Common myeloid progenitor, CD34-positive (primary cell): ENCODE data around the gene GABBR2.

Experiments
- CTCF ChIA-PET: fragments of 350-600 bp; sonication (Branson Sonifier 250); formaldehyde crosslinking; loops from one replicate; lab custom pipeline; 2021; ENCODE audit warnings: antibody characterized with exemption; lab: Charles Lee
- POLR2A ChIA-PET: fragments of 350-600 bp; sonication (Branson Sonifier 250); formaldehyde crosslinking; loops from one replicate; lab custom pipeline; 2021; ENCODE audit warnings: antibody characterized with exemption; lab: Charles Lee
- DNase-seq, 3 donors: peaks; one replicate each; pipeline versions ENCODE4 v3.0.0 to v3.0.0-alpha.2; 2013
- H3K27ac ChIP-seq, 2 experiments: 1 replicate in 1 of 2; 2 replicates in 1 of 2; pipeline ENCODE4 v1.7.0; 2013; ENCODE audit warnings: inconsistent platforms in 2 of 2, low read length in 2 of 2, mild to moderate bottlenecking in 2 of 2, low read depth in 1 of 2, moderate library complexity in 1 of 2; ENCODE audit not compliant: severe bottlenecking in 2 of 2, insufficient read depth in 1 of 2, poor library complexity in 1 of 2
- H3K27me3 ChIP-seq, 5 experiments: replicated peaks in 2 of 5; 1 replicate in 3 of 5; 2 replicates in 2 of 5; pipeline versions ENCODE4 v1.6.1 to v1.7.0; 2013; ENCODE audit warnings: low read length in 4 of 5, mild to moderate bottlenecking in 2 of 5, moderate library complexity in 2 of 5, inconsistent platforms in 1 of 5; ENCODE audit not compliant: insufficient read depth in 5 of 5, control insufficient read depth in 4 of 5
- H3K36me3 ChIP-seq, 4 experiments: 1 replicate in 2 of 4; 2 replicates in 2 of 4; pipeline versions ENCODE4 v1.6.1 to v1.7.0; 2013; ENCODE audit warnings: low read length in 3 of 4, control low read depth in 1 of 4, mild to moderate bottlenecking in 1 of 4; ENCODE audit not compliant: control insufficient read depth in 4 of 4, insufficient read depth in 4 of 4
- H3K4me1 ChIP-seq, 4 experiments: 1 replicate in 3 of 4; 2 replicates in 1 of 4; pipeline versions ENCODE4 v1.6.1 to v1.7.1; 2013; ENCODE audit warnings: low read length in 3 of 4, mild to moderate bottlenecking in 3 of 4, control low read depth in 1 of 4, inconsistent platforms in 1 of 4, moderate library complexity in 1 of 4; ENCODE audit not compliant: control insufficient read depth in 4 of 4, insufficient read depth in 4 of 4; ENCODE audit errors: control extremely low read depth in 1 of 4
- H3K4me3 ChIP-seq, 7 experiments: 1 replicate in 4 of 7; 2 replicates in 3 of 7; pipeline versions ENCODE4 v1.5.1 to v1.7.0; 2013; ENCODE audit warnings: mild to moderate bottlenecking in 7 of 7, low read length in 6 of 7, moderate library complexity in 6 of 7, inconsistent platforms in 2 of 7, low read depth in 2 of 7, control low read depth in 1 of 7; ENCODE audit not compliant: insufficient read depth in 4 of 7, control insufficient read depth in 1 of 7; ENCODE audit errors: extremely low read depth in 1 of 7
- H3K9me3 ChIP-seq, 5 experiments: 1 replicate in 4 of 5; 2 replicates in 1 of 5; pipeline versions ENCODE4 v1.6.1 to v1.7.1; 2013; ENCODE audit warnings: low read length in 4 of 5, mild to moderate bottlenecking in 2 of 5, inconsistent platforms in 1 of 5, low read depth in 1 of 5, moderate library complexity in 1 of 5; ENCODE audit not compliant: control insufficient read depth in 4 of 5, insufficient read depth in 2 of 5; ENCODE audit errors: control extremely low read depth in 1 of 5
- WGBS: methylation state at CpG from one replicate; pipeline ENCODE4 v1.1.5; 2013; ENCODE audit not compliant: insufficient coverage; 5-methylcytosine and 5-hydroxymethylcytosine counted together

Gene GABBR2

DNA sequence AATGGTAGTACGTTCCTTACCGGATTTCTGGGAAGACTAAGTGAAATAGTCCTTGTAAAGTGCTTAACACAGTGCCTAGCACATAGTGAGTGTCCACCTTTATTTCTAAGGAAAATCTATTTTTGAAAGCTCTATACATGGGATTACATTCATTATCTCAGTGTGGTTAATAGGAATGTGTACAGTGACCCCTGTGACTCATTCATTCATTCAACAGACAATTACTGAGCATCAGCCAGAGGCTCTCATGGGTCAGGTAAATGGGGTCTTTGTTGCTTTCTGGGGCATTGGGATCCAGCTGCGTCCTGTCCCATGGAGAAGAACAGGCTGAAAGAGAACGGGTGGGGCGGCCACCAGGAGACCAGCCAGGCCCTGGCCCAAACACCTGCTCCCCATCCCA is 227.1 kb downstream of the GABBR2 start:
- no peak for DNase-seq
- POLR2A ChIA-PET, result interaction anchor here (0.5 to 0.6 kb wide), 2 partner anchors 43 to 133 kb away, joined by 3 to 4 read pairs; no protein-coding TSS in a partner anchor
- no peaks in the 10 kb centered on the region for H3K9me3 ChIP-seq
- no peak overlapping the region for H3K27ac ChIP-seq
- H3K4me3 ChIP-seq, result no peak overlapping the region
- no peaks in the 10 kb centered on the region for H3K4me1 ChIP-seq
- whole genome bisulfite sequencing, result 92% methylated on average over 2 of the region's 5 CpGs
- peaks cover 0 to 27% (median 6%) of the 10 kb centered on the region in 5 experiments for H3K27me3 ChIP-seq
- CTCF ChIA-PET, result interaction anchor here (1.1 to 1.3 kb wide), 2 partner anchors 17 to 27 kb away, joined by 3 read pairs; no protein-coding TSS in a partner anchor
- no peaks in the 10 kb centered on the region for H3K36me3 ChIP-seq

DNA sequence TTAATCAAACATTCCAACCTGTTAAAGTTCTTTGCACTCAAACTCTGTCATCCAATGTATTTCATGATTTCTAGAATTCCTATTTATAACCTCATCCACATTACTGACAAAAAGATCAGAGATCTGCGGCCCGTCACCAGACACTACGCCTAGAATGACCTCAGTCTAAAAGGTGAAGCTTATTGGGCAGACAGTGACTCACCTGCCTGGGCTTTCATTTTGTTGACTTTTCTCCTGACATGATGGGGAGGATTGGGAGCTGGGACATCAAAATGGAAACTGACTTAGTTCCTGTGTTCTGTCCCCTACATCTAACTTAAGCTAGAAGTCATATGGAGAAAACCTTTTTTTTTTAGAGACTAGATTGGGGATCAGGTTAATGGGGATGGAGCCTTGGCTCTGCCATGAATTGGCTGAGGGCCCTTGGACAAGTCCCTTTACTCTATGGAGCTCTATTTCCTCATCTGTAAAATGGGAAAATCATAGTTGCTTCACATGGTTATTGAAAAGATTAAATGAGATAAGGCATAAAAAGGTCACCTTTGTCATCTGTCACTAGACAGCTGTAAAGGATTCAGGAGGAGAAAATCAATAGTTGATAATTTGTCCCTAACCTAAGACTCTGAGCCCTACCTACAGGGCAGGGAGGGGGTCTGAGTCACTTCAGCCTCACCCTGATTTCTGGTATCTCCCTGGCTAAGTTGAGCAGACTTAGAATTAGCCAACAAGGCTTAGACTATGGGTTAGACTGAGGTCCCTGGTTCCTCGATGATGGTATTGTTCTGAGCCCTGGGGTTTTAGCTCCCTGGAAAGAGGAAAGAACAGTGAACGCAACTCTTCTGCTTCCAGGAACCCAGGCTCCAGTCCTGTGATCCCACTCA is 228.5 kb downstream of the GABBR2 start:
- Histone ChIP-seq H3K36me3 (no peaks in the 10 kb centered on the region), H3K4me3 (no peak overlapping the region), H3K9me3 (no peaks in the 10 kb centered on the region), H3K27me3 (peaks cover 0 to 25% (median 10%) of the 10 kb centered on the region in 5 experiments), H3K4me1 (no peaks in the 10 kb centered on the region), H3K27ac (no peak overlapping the region)
- DNase-seq, result no peak
- ChIA-PET POLR2A (no interaction called here), CTCF (no interaction called here)
- WGBS, result 100% methylated on average over 4 of the region's 5 CpGs

DNA sequence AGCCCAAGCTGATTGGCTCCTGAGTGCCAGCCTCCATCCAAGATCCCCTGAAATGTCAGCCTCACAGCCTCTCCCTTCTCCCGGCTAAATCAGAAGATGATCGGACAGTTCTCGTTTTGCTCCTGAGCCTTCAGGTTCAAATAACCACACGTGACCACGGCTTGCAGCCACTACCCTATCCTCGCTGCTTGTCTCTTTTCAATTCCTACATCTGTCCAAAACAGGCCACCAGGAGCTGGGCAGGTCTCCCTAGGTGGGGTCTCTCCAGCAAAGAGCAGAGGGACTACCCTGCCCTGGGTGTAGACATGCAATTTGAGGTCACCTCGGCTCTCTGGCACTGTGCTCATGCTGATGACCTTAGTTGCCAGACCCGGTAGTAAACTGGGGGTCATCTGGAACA is 229.3 kb downstream of the GABBR2 start:
- H3K4me1 ChIP-seq, result no peaks in the 10 kb centered on the region
- POLR2A ChIA-PET, result no interaction called here
- CTCF ChIA-PET, result no interaction called here
- no peaks in the 10 kb centered on the region for H3K9me3 ChIP-seq
- no peak for DNase-seq
- 96% methylated on average over 8 of the region's 8 CpGs for WGBS
- no peaks in the 10 kb centered on the region for H3K36me3 ChIP-seq
- H3K27me3 ChIP-seq, result peaks cover 0 to 20% (median 8%) of the 10 kb centered on the region in 5 experiments
- H3K4me3 ChIP-seq, result no peak overlapping the region
- no peak overlapping the region for H3K27ac ChIP-seq

DNA sequence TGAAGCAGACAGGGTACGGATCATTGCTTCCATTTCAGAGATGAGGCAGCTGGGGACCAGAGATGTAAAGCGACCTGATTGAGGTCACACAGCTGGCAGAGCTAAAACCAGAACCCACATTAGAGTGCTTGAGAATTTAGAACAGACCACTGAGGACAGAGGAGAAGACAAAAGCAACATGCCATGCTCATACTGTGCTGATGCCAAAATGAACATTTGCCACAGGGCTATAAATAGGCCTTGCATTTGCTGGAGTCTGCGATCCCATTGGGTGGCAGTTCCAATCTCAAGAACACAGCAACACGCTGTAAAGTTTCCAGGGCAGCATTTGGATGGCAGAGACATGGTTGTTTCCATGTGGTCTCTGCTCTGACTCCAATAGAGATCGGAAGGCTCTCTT is 230.9 kb downstream of the GABBR2 start:
- POLR2A ChIA-PET, result no interaction called here
- H3K36me3 ChIP-seq, result no peaks in the 10 kb centered on the region
- no peak for DNase-seq
- no peak overlapping the region for H3K27ac ChIP-seq
- peaks cover 0 to 10% (median 6%) of the 10 kb centered on the region in 5 experiments for H3K27me3 ChIP-seq
- no peaks in the 10 kb centered on the region for H3K4me1 ChIP-seq
- WGBS, result 98% methylated on average over 5 of the region's 5 CpGs
- H3K4me3 ChIP-seq, result no peak overlapping the region
- CTCF ChIA-PET, result no interaction called here
- H3K9me3 ChIP-seq, result no peaks in the 10 kb centered on the region

DNA sequence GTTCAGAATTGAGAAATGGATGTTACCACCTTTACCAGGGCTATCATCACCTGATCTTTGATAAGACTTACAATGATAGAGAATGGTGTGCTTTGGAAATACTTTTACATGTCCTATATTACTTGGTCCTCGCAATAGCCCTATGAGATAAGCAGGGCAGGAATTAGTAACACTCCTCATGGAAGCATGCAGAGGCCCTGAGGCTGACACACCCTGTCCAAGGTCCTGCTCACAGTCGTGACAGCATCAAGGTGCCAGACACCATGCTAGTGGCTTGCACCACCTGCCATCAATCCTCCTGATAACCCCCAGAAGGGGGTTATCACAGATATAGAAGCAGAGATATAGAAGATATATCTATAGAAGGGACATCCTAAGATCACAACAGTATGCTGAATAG is 236.5 kb downstream of the GABBR2 start:
- POLR2A ChIA-PET, result no interaction called here
- Histone ChIP-seq H3K27me3 (peaks cover 0 to 6% (median 0%) of the 10 kb centered on the region in 5 experiments), H3K4me1 (no peaks in the 10 kb centered on the region), H3K9me3 (peaks cover 0 to 2% (median 0%) of the 10 kb centered on the region in 5 experiments), H3K36me3 (no peaks in the 10 kb centered on the region), H3K4me3 (no peak overlapping the region), H3K27ac (no peak overlapping the region)
- CTCF ChIA-PET, result no interaction called here
- no peak for DNase-seq
- 70% methylated on average over 2 of the region's 2 CpGs for WGBS

DNA sequence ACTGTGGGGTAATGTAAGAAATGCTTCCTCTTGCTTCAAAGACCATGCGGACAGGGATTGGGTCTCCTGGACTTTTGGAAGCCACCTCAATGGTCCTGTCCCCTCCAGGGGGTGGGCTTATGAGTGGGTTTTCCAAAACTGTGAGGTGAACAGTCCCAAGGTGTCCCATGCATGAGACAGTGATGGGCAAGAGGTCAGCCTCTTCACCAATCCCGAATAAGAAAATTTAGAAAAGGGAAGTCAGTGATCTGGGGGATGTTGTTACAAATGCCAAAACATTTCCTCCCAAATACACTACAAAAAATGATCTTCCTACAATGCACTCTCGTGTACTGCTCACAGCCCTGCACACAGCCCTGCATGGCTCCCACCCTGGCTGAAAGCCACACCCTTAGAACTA is 237.6 kb downstream of the GABBR2 start:
- ChIA-PET POLR2A (no interaction called here), CTCF (no interaction called here)
- peaks cover 0 to 3% (median 0%) of the 10 kb centered on the region in 5 experiments for H3K27me3 ChIP-seq

DNA sequence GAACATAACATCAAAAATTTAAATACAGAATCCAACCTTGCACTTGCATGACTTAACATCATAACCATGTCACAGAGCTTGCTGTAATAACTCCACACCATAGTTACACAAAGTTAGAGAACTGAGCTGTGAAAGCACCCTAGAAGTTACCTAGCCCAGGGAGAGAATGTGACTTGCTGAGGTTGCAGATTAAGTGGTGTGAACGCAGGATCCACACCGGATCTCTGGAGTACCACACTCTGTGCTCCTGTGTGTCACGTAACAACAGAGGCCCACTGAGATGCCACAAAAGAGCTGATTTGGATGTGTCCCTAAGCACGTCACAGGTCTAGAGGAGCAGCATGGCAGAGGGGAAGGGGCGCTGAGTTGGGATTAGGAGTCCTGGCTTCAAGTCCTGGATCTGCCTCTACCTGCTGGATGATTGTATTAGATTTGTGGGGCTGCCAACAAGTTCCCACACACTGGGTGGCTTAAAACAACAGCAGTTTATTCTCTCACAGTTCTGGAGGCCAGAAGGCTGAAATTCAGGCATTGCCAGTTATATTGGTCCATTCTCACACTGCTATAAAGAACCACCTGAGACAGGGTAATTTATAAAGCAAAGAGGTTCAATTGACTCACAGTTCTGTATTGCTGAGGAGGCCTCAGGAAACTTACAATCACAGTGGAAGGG is 240.0 kb downstream of the GABBR2 start:
- Histone ChIP-seq H3K27me3 (peaks cover 0 to 3% (median 0%) of the 10 kb centered on the region in 5 experiments), H3K9me3 (peaks cover 0 to 5% (median 1%) of the 10 kb centered on the region in 5 experiments), H3K4me3 (no peak overlapping the region), H3K27ac (no peak overlapping the region), H3K4me1 (no peaks in the 10 kb centered on the region), H3K36me3 (no peaks in the 10 kb centered on the region)
- DNase-seq, result no peak
- POLR2A ChIA-PET, result no interaction called here
- 100% methylated on average over 5 of the region's 5 CpGs for WGBS
- CTCF ChIA-PET, result no interaction called here

More for the DNA sequence above, 237.6 kb downstream of the GABBR2 start:
- 58% methylated on average over 2 of the region's 3 CpGs for WGBS
- Histone ChIP-seq H3K27ac (no peak overlapping the region), H3K4me1 (no peaks in the 10 kb centered on the region), H3K4me3 (no peak overlapping the region), H3K36me3 (no peaks in the 10 kb centered on the region), H3K9me3 (peaks cover 0 to 5% (median 0%) of the 10 kb centered on the region in 5 experiments)
- DNase-seq, result no peak
